OCI-LY1 (cell line): Measurements from ENCODE around the gene CD300E.

Experiments used
- H2AFZ ChIP-seq: fragments of 200-600 bp; sonication (generic), shearing (Covaris generic); 2 replicates; pipeline ENCODE4 v1.6.0; 2014; ENCODE audit warnings: antibody characterized with exemption, mild to moderate bottlenecking, low read length
- H3F3A ChIP-seq: fragments of 200-600 bp; sonication (generic), shearing (Covaris generic); 2 replicates; pipeline ENCODE4 v1.6.0; 2014; ENCODE audit warnings: mild to moderate bottlenecking, antibody characterized with exemption, low read length, moderate library complexity; ENCODE audit not compliant: insufficient read depth
- H3K27ac ChIP-seq: fragments of 200-600 bp; sonication (generic); 2 replicates; pipeline ENCODE4 v1.5.1; 2014; ENCODE audit warnings: low read length, mixed run types, mild to moderate bottlenecking, low read depth; ENCODE audit not compliant: poor library complexity, severe bottlenecking
- H3K27me3 ChIP-seq: fragments of 200-600 bp; sonication (generic); 2 replicates; pipeline ENCODE4 v1.6.0; 2014; ENCODE audit warnings: antibody characterized with exemption, mild to moderate bottlenecking, low read length, moderate library complexity; ENCODE audit not compliant: insufficient read depth
- H3K36me3 ChIP-seq: fragments of 200-600 bp; sonication (generic); 2 replicates; pipeline ENCODE4 v1.6.1; 2014; ENCODE audit warnings: mild to moderate bottlenecking, antibody characterized with exemption, low read length, moderate library complexity, mixed read lengths; ENCODE audit not compliant: insufficient read depth
- H3K4me1 ChIP-seq: fragments of 200-600 bp; sonication (generic); 2 replicates; pipeline ENCODE4 v1.5.1; 2014; ENCODE audit warnings: mild to moderate bottlenecking, low read length, moderate library complexity; ENCODE audit not compliant: insufficient read depth, severe bottlenecking
- H3K4me2 ChIP-seq: fragments of 200-600 bp; sonication (generic), shearing (Covaris generic); 2 replicates; pipeline ENCODE4 v1.6.1; 2014; ENCODE audit warnings: low read length
- H3K4me3 ChIP-seq: fragments of 200-600 bp; sonication (generic); 2 replicates; pipeline ENCODE4 v1.5.1; 2014; ENCODE audit warnings: low read length, low read depth, mild to moderate bottlenecking, mixed read lengths; ENCODE audit not compliant: poor library complexity, severe bottlenecking
- H3K79me2 ChIP-seq: fragments of 200-600 bp; shearing (Covaris generic); 2 replicates; pipeline ENCODE4 v1.6.1; 2016; ENCODE audit warnings: mixed run types, low read length, mixed read lengths; ENCODE audit not compliant: insufficient read depth
- H3K9ac ChIP-seq: fragments of 200-600 bp; sonication (generic), shearing (Covaris generic); 2 replicates; pipeline ENCODE4 v1.6.1; 2014; ENCODE audit warnings: mild to moderate bottlenecking, low read length, mixed read lengths
- H3K9me2 ChIP-seq: fragments of 200-600 bp; sonication (generic), shearing (Covaris generic); 2 replicates; pipeline ENCODE4 v1.6.1; 2014; ENCODE audit warnings: low read depth, mild to moderate bottlenecking, low read length, mixed read lengths
- H3K9me3 ChIP-seq: fragments of 200-600 bp; shearing (Covaris generic); 2 replicates; pipeline ENCODE4 v1.6.1; 2014; ENCODE audit warnings: low read length, mixed read lengths
- H4K20me1 ChIP-seq: fragments of 200-600 bp; sonication (generic), shearing (Covaris generic); 2 replicates; pipeline ENCODE4 v1.6.0; 2016; ENCODE audit warnings: mild to moderate bottlenecking, low read length; ENCODE audit not compliant: insufficient read depth
- CTCF ChIP-seq: fragments of 200-600 bp; sonication (generic), shearing (Covaris generic); IDR thresholded peaks from 2 replicates; pipeline ENCODE4 v1.5.1; 2017; ENCODE audit warnings: mild to moderate bottlenecking, antibody characterized with exemption, low read length, moderate library complexity, mixed read lengths
- EZH2 ChIP-seq: fragments of 200-600 bp; sonication (generic), shearing (Covaris generic); IDR thresholded peaks from 2 replicates; pipeline ENCODE4 v1.8.0; 2017; ENCODE audit warnings: borderline replicate concordance, mixed run types, mild to moderate bottlenecking, antibody characterized with exemption, low read length, moderate library complexity, mixed read lengths

CD300E gene, protein sequence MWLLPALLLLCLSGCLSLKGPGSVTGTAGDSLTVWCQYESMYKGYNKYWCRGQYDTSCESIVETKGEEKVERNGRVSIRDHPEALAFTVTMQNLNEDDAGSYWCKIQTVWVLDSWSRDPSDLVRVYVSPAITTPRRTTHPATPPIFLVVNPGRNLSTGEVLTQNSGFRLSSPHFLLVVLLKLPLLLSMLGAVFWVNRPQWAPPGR

DNA sequence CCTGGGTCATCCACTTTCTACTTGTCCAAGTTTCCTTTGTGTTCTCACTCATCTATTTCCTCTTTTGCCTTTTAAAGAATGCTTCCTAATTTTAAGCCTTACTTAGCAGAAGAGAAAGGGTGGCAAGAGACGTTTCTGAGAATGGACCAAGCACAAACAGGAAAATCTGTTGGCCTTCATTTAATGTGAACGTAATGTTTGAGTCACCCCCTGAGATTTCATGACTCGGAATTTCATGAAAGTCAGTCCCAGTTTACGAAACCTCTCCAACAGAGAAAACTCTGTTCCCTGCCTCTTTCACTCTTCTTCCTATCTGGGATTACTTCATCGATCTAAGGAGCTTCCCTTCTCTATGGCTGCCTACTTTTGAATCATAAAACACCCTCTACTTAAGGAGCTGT, at the start of gene CD300E:
Gene CD300E (minus strand): TSS at position 46 of the 401 bp plus-strand sequence. CDS start 117 bp downstream, outside the sequence.
- H3K27ac ChIP-seq, result no peak within 1 kb of the TSS
- no peaks in the 10 kb centered on the region for H3F3A ChIP-seq
- H4K20me1 ChIP-seq, result no peaks in the 10 kb centered on the region
- no peak within 1 kb of the TSS for H2AFZ ChIP-seq
- H3K4me3 ChIP-seq, result no peak within 1 kb of the TSS
- H3K9ac ChIP-seq, result no peak within 1 kb of the TSS
- H3K79me2 ChIP-seq, result no peaks in the 10 kb centered on the region
- H3K27me3 ChIP-seq, result no peaks in the 10 kb centered on the region
- no peak for TF ChIP-seq EZH2
- no peak for TF ChIP-seq CTCF
- no peaks in the 10 kb centered on the region for H3K9me2 ChIP-seq
- no peaks in the 10 kb centered on the region for H3K4me1 ChIP-seq
- H3K9me3 ChIP-seq, result no peaks in the 10 kb centered on the region
- no peak within 1 kb of the TSS for H3K4me2 ChIP-seq
- no peaks in the 10 kb centered on the region for H3K36me3 ChIP-seq

DNA sequence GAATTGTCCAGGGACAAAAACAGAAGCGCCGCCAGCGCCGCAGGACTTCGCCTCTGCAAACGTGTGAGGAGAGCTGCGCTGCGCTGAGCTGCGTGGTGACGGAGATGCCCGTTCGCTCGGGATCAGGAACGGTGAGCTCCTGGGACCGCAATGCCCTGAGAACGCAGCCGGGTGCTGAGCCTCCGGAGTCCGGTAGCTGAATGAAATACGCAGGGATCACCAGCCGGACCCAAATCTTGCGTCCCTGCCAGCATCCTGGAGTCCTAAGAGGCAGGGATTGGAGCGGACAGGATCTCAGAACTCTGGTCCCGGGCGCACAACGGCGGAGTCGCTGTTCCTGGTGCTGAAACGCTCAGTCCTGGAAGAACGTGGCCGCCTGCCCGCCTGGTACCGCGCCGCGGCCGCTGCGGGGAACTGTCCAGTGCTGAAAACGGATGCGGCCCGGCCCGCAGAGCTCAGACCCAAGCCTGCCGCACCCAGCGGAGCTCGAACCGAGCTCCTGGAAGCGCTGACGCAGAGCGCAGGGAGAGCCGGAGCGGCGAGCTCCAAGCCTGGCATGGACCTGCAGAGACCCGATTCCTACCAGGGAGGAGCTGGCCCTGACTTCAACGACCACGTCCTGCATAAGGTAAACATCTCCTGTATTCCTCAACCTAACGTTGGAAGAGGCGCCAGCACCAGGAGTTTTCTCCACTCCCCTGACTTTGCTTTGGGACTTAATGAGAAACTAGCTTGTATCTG, 47.7 kb upstream of the CD300E start:
- H3K36me3 ChIP-seq, result no peaks in the 10 kb centered on the region
- H3K9me2 ChIP-seq, result no peaks in the 10 kb centered on the region
- H3K4me1 ChIP-seq, result no peaks in the 10 kb centered on the region
- TF ChIP-seq CTCF (no peak), EZH2 (no peak)
- no peaks in the 10 kb centered on the region for H3K79me2 ChIP-seq
- no peak overlapping the region for H3K4me3 ChIP-seq
- H2AFZ ChIP-seq, result no peak overlapping the region
- H3K27me3 ChIP-seq, result no peaks in the 10 kb centered on the region; the same call in 1 of the 2 replicates
- H4K20me1 ChIP-seq, result no peaks in the 10 kb centered on the region
- H3F3A ChIP-seq, result no peaks in the 10 kb centered on the region
- H3K27ac ChIP-seq, result no peak overlapping the region
- no peak overlapping the region for H3K4me2 ChIP-seq
- no peak overlapping the region for H3K9ac ChIP-seq
- H3K9me3 ChIP-seq, result no peaks in the 10 kb centered on the region

- Histone ChIP-seq H3K36me3 (no peaks in the 10 kb centered on the region), H3F3A (no peaks in the 10 kb centered on the region), H3K4me3 (no peak overlapping the region), H3K9ac (no peak overlapping the region), H4K20me1 (no peaks in the 10 kb centered on the region), H3K27me3 (no peaks in the 10 kb centered on the region; the same call in 1 of the 2 replicates), H3K4me2 (no peak overlapping the region), H3K9me2 (no peaks in the 10 kb centered on the region), H2AFZ (no peak overlapping the region), H3K9me3 (no peaks in the 10 kb centered on the region), H3K27ac (no peak overlapping the region), H3K79me2 (no peaks in the 10 kb centered on the region), H3K4me1 (no peaks in the 10 kb centered on the region)
- TF ChIP-seq EZH2, result no peak
- TF ChIP-seq CTCF, result no peak
Measured at GRCh38 chr17:74670329-74670728, 46.8 kb upstream of the CD300E start.
